Measurements from ENCODE around the gene ZCCHC10. TPM values are rescaled to one million over a fixed set of nuclear protein-coding genes. Genes with fewer than 3 reads are reported as not detected.

ZCCHC10 gene
- total and polyA plus RNA-seq, 2 donors from 2014 or later, result 19.9 to 32.7 TPM

- no peaks in the 10 kb centered on the region for H3K9me3 ChIP-seq (ENCODE audit: control insufficient read depth in 2 of 3, insufficient read depth in 1 of 3, low read length in 3 of 3)
- peaks cover 3 to 19% (median 17%) of the 10 kb centered on the region in 3 donors for H3K4me1 ChIP-seq (ENCODE audit: control insufficient read depth in 2 of 3, insufficient read depth in 2 of 3, low read depth in 1 of 3, low read length in 3 of 3)
- no peaks in the 10 kb centered on the region for H3K36me3 ChIP-seq (ENCODE audit: control insufficient read depth in 2 of 3, insufficient read depth in 3 of 3, low read length in 3 of 3)
- H3K27me3 ChIP-seq (ENCODE audit: control insufficient read depth, insufficient read depth, low read length), result no peaks in the 10 kb centered on the region
- DNase-seq, result no peak
- no peak for TF ChIP-seq CTCF (IDR thresholded peaks at IDR 0.05; ENCODE audit: borderline replicate concordance, extremely low read depth, insufficient read depth)
- no peak for FAIRE-seq
- H3K9ac ChIP-seq (ENCODE audit: low read length in 3 of 3), result no peak overlapping the region
- H3K27ac ChIP-seq (ENCODE audit: low read depth in 2 of 2, low read length in 2 of 2), result no peak overlapping the region
- H3K4me3 ChIP-seq (ENCODE audit: low read length in 3 of 3), result peak overlapping the region in 1 of 3 donors; percentile 14
- intact Hi-C loops (cut with DNase I), result no loop called here
These were observed 28.5 kb upstream of the ZCCHC10 start for GRCh38 chr5:133054697-133055471.

- Histone ChIP-seq H3K27ac (ENCODE audit: low read depth in 2 of 2, low read length in 2 of 2) (no peak overlapping the region), H3K4me1 (ENCODE audit: control insufficient read depth in 2 of 3, insufficient read depth in 2 of 3, low read depth in 1 of 3, low read length in 3 of 3) (peaks cover 5 to 22% (median 17%) of the 10 kb centered on the region in 3 donors), H3K9ac (ENCODE audit: low read length in 3 of 3) (peak overlapping the region in 1 of 3 donors; percentile 100), H3K27me3 (ENCODE audit: control insufficient read depth, insufficient read depth, low read length) (no peaks in the 10 kb centered on the region), H3K36me3 (ENCODE audit: control insufficient read depth in 2 of 3, insufficient read depth in 3 of 3, low read length in 3 of 3) (no peaks in the 10 kb centered on the region), H3K9me3 (ENCODE audit: control insufficient read depth in 2 of 3, insufficient read depth in 1 of 3, low read length in 3 of 3) (no peaks in the 10 kb centered on the region), H3K4me3 (ENCODE audit: low read length in 3 of 3) (peak overlapping the region in 2 of 3 donors; percentile 20 to 97)
- intact Hi-C loops (cut with DNase I), result no loop called here
- TF ChIP-seq CTCF (IDR thresholded peaks at IDR 0.05; ENCODE audit: borderline replicate concordance, extremely low read depth, insufficient read depth), result no peak
- DNase-seq (peak in 1 of 5 donors; percentile 51), FAIRE-seq (no peak)
These were observed 27.1 kb upstream of the ZCCHC10 start for GRCh38 chr5:133053448-133053847.

GRCh38 chr5:133052317-133053175, 26.2 kb upstream of the ZCCHC10 start:
- Histone ChIP-seq H3K9me3 (ENCODE audit: control insufficient read depth in 2 of 3, insufficient read depth in 1 of 3, low read length in 3 of 3) (no peaks in the 10 kb centered on the region), H3K4me1 (ENCODE audit: control insufficient read depth in 2 of 3, insufficient read depth in 2 of 3, low read depth in 1 of 3, low read length in 3 of 3) (peaks cover 5 to 22% (median 15%) of the 10 kb centered on the region in 3 donors), H3K36me3 (ENCODE audit: control insufficient read depth in 2 of 3, insufficient read depth in 3 of 3, low read length in 3 of 3) (no peaks in the 10 kb centered on the region), H3K4me3 (ENCODE audit: low read length in 3 of 3) (peak overlapping the region; percentile 87 to 97 (median 89)), H3K27ac (ENCODE audit: low read depth in 2 of 2, low read length in 2 of 2) (peak overlapping the region; percentile 100), H3K27me3 (ENCODE audit: control insufficient read depth, insufficient read depth, low read length) (no peaks in the 10 kb centered on the region), H3K9ac (ENCODE audit: low read length in 3 of 3) (peak overlapping the region; percentile 34 to 100 (median 87))
- intact Hi-C loops (cut with DNase I), result no loop called here
- no peak for TF ChIP-seq CTCF (IDR thresholded peaks at IDR 0.05; ENCODE audit: borderline replicate concordance, extremely low read depth, insufficient read depth)
- DNase-seq, result peak; percentile 45 to 89 (median 76)
- FAIRE-seq, result no peak

Data from kidney (tissue), 14 donors.